ENCODE measurements around the gene ANAPC5.

GRCh38 chr12:121398355-121398754 is 46.1 kb upstream of the ANAPC5 start:
- TF ChIP-seq POLR2AphosphoS5 (IDR thresholded peaks at IDR 0.05; ENCODE audit: low read depth, low read length) (no peak), POLR2A (IDR thresholded peaks at IDR 0.05; ENCODE audit: low read depth, low read length) (no peak)

All from GM12891 (cell line).